Fibroblast of skin of abdomen (primary cell): ENCODE measurements around the gene FRRS1L.
A peak's percentile ranks its signal among the peaks of the same experiment; 100 is the strongest.

Source experiments
- DNase-seq: peaks from one replicate; pipeline ENCODE4 v3.0.0-alpha.2; 2013

The FRRS1L gene

DNA sequence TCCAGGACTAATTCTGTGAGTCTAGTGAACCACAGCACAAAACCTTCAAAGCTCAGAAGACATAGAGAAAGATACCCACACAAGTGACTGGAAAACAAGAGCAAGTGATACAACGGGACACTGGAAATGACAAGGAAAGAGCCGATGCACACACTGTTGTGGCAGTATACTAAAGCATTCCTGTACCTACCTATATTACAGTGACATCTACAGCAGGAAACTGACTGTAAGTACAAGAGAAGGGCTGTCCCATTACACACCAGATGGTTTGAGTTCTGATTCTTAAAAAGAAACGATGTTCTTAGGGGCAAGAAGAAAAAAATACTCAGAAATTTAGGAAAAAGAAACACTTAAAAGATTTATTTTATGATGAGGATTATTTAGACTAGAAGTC, 65.8 kb downstream of the FRRS1L start:
- no peak for DNase-seq

DNA sequence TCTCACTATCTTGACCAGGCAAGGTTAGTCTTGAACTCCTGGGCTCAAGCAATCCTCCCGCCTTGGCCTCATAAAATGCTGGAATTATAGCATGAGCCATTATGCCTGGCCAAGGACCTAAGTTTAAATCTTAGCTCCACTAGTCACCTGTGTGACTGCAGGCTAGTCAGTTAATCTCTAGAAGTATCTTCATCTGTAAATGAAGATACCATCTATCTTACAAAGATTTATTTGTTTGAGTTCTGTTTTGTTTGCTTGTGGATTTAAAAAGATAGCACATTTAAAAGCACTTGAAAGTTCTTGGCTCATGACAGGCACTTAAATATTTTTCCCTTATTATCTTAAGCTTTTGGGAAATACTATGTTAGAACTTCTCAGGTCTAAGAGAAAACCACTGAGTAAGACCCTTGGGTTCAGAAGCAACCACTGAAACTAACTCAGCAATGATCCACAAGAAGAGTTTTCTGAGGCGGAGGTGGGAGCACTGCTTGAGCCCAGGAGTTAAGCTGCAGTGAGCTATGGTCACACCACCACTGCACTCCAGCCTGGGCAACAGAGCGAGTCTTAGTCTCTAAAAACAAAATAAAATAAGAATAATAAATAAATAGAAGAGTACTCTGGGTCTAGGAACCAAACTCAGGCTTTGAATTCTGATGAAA, 66.4 kb downstream of the FRRS1L start:
- DNase-seq: no peak

DNA sequence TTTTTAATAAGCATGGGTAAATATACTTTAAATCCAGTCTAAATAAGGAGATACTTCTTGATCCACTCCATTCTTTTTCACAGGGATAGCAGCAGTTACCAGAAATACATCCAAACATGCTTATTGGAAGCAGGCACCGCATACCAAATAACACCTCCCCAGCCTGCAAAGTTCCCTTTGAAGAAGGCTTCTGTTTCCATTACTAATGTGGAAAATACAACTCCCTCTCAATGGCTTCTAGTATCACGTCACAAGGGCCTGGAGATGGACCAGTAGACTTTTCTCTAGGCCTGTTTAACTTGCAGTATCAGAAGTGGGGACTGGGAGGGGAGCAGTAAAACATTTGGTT, 68.1 kb downstream of the FRRS1L start:
- no peak for DNase-seq

DNA sequence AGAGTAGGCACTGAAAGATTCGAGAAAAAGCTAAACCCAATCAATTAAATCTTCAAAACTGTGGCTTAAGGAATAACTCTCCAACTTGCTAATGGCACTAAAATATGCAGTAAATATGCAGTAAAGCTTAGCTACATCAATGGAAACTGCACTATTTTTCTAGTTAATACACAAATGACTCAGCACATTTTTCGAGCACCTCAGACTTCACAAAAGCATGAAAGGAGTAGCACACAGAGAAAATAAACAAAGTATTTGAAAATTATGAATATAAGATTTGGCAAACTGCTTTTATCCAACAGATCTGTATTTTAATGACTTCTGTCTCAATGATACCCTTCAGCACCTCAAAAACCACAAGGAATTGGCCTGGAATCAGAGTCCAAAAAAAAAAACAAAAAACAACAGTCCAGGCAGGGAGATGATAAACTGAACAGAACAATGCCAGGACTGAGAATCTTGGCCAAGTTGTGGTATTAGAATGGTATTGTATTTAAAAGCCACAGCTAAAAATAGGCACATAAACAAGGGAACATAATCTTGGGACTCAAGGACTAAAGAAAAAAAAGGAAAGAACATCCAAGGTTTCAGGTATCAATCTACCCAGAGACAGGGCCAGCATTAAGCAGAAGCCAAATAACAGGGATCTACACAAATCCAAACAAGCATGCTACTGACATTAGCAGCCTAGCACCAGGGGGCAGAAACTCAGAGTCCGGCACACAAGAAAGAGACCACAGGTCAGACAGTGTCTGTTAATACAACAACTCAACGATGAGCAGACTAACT, 68.7 kb downstream of the FRRS1L start:
- DNase-seq: peak; percentile 76

DNA sequence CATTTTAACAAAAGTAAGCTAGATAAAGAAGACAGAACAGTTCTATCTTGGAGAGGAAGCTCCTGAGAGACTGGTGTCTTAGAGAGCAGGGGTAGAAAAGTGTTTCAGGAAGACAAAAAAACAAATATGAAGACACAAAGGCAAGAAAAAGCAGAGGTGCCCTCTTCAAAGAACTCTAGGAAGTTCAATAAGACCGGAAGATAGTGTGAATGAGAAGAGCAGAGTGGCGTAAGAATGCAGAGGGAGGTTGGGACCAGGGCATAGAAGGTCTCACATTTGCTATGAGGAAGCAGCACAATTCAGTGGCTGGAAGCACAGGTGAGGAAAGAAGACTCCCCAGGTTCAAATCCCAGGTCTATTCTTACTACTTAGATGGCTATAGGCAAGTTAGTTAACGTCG, 69.9 kb downstream of the FRRS1L start:
- DNase-seq: no peak

DNA sequence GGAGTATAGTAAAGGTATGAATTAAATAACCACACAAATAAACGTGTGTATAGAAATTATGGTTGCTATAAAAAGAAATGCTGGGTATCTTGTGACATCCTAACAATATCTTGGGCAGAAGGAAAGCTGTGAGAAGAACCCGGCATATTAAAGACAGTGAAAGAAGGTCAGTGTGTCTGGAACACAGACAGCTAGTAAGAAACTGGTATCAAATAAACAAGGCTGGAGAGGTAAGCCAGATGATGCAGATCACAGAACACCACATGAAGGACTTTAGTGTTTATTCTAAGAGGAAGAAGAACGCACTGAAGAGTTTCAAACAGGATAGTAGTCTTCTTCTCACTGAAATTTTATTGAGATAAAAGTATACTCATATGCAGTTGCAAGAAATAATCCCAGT, 71.7 kb downstream of the FRRS1L start:
- DNase-seq: no peak

DNA sequence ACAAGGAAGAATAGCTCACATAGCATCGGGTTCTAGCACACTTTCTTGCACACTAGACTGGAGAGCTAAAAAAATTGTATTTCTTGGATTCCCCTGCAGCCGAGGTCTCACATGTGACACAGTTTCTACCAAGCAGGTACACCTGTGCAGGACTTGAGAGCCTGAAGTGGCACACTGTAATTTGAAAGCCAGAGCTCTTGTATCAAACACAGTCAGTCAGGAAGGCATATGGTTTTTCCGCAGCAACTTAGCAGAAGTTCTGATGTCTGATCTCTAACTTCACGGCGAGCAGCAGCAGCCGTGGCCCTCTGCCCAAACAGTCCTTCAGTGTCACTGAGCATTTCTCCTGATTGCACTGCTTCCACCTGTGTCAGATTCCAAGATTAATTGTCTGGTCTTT, 72.8 kb downstream of the FRRS1L start:
- no peak for DNase-seq

DNA sequence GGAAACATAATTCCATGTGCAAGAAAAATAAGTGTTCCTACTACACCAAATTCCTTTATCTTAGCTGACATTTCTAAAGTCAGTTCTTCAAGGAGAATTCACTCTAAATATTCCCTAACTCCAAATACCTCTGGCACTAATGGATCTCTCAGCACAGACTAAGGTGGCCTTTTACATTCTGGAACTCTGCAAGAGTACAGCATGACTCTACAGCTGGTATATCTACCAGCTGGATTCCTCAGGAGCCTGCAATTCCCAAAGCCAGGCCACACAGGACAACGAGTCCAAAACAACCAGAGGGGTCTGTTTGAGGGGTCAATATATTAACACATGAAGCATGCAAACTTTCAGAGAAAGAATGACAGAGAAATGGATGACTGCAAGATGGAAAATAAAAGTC, 74.5 kb downstream of the FRRS1L start:
- DNase-seq: no peak

DNA sequence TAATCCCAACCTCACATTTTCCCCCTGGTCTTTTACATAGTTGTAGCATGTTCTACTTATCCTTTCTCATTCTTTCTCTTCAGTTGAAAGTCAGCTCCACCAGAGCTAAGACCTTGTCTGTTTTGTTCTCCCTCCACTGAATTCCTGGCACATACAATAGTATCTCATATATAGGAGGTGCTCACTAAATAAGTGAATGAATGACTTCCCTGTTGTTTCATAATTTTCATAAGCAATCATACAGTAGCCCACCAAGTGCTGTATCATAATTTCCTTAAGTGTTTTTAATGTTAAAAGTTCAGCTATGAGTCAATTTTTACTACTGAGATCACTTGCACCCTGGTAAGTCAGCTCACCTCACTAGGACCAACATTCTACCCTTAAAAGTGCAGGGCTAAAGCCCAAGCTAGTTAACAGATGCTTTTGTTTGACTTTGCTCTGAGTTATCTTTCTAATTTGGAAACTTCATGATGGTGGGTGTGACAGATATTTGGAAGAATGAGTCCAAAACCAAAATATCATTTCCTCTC, 74.9 kb downstream of the FRRS1L start:
- DNase-seq: no peak

DNA sequence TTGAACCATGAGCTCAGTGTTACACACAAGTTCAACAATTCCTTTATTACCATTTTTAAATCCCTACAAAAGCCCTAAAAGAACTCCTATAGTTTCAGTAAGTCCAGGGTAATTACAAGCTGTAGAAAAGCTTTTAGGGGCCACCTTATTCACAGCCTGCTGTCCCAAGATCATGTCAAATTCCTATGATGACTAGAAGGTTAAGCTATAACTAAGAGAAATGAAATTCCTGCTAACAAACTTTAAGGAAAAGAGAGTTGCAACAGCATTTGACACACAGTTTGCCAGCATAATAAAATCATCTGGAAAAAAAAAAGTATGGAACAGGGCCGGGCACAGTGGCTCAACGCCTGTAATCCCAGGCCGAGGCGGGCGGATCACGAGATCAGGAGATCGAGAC, 78.8 kb downstream of the FRRS1L start:
- peak; percentile 33 for DNase-seq

DNA sequence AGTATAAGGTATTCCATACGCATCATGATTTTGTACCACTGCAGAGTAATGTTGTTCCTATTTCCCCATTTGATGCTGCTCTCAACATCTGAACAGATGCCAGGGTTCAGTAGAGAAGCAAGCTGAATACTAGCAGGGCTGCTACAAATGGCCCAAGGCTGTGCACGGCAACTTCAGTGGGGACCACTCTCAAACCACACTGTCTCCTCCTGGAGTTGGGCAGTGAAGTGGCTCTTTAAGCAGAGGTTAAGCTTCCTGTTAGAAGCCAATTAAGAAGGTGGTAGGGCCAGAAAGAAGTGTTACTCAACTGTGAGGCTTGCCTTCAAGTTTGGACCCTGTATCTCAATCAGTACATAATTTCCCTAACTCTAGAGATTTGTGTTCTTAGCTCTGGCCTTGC, 79.3 kb downstream of the FRRS1L start:
- no peak for DNase-seq

DNA sequence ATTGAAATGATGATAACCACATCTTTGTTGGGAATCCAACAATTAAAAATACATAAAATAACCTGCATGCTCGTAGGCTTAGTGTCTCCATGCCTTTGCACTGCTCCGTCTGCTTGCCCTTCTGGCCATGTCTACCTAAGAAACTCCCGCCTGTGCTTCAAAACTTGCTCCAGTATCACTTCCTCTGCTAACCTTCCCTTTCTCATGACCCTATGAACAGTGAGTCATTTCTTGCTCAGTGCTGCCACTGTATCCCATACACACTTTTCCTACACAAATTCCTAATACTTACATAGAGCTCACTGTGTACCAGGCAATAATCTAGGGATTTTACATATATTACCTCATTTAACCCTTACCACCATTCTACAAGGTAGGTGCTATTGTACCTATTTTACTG, 80.8 kb downstream of the FRRS1L start:
- no peak for DNase-seq

DNA sequence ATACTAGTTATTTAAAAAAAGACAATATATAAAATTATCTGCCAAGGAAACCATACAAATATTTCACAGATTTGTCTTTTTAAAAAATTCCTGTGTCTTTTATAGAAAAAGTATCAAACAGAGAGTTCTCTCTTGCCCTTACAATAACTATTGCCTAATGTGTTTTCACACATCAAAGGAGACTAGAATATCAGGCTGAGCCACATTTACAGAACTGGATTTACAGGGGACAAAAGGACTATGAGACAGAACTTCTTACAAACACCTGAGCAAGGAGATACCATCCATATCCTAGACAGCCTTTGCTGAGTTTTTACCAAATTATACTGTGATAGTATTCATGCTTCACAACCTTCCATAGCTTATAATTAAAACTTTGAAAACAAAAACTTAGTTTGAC, 81.5 kb downstream of the FRRS1L start:
- no peak for DNase-seq

DNA sequence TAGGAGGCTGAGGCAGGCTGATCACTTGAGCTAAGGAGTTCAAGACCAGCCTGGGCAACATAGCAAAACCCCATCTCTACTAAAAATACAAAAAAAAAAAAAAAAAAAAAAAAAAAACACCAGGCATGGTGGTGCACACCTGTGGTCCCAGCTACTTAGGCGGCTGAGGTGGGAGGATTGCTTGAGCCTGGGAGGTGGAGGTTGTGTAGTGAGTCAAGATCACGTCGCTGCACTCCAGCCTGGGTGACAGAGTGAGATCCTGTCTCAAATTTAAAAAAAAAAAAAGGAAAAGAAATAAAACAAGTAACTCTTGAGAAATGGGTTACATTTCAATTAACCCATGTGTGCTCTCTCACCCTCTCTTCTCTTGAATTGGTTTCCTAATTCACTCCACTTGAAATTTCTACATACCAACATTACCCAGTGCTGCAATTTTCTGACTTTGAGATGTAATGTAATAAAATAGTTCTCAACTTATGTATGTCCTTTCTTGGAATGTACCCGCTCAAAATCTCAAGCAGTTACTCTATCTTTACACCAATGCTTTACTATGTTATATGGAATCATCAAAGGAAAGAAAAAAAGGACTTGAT, 83.1 kb downstream of the FRRS1L start:
- no peak for DNase-seq

DNA sequence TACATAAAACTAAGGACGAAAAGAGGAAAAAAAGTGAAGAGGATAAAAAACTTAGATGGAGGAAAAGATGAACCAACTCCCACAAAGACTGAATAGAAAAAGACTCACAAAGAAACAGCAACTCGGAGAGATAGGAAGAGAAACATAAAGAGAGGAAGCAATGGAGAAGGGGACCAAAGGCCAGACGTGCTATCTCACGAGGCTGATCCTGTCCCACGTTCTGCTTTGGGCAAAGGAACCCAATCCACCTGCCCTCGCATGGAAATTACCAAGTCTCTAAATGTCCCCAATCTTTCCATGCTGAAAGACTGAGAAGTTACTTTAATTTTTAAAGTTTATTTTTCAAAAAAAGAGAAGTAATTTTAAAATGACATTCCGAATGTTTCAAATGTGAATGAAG, 83.9 kb downstream of the FRRS1L start:
- DNase-seq: no peak

DNA sequence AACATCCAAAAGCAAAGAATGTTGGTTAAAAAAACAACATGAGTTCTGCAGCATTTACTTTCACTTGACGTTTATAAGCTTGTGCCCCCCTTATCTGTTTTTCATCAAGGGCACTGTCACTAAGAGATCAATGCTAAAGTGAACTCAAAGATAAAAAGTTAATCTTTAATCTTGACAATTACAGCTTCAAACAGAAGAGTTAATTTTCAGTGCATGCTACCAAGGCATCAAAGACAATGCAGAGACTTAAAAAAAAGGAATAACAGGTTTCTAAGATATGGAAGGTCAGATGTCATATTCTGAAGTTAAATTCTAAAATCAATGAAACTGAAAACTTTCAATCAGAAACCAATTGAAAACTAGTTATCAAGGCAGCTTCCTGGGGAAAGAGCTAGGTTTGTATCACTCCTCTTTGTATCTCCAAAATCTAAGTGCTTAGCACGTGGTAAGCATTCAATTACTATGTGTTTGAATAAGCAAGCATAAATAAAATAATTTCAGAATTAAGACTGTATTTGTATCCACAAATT, 84.9 kb downstream of the FRRS1L start:
- no peak for DNase-seq
